Duodenal mucosa (tissue), 2 donors: Measurements from ENCODE around the gene NAP1L1.

Source experiments
- H3K27ac ChIP-seq: one replicate; pipeline ENCODE4 v1.7.0; 2013; ENCODE audit warnings: low read depth, low read length
- H3K27me3 ChIP-seq, 2 donors: one replicate each; pipeline ENCODE4 v1.7.0; 2013; ENCODE audit warnings: low read length in 2 of 2, control low read depth in 1 of 2; ENCODE audit not compliant: insufficient read depth in 2 of 2, control insufficient read depth in 1 of 2
- H3K36me3 ChIP-seq, 2 donors: one replicate each; pipeline ENCODE4 v1.7.0; 2013; ENCODE audit warnings: low read length in 2 of 2, control low read depth in 1 of 2; ENCODE audit not compliant: insufficient read depth in 2 of 2, control insufficient read depth in 1 of 2
- H3K4me1 ChIP-seq, 2 donors: one replicate each; pipeline ENCODE4 v1.7.0; 2013; ENCODE audit warnings: low read length in 2 of 2, control low read depth in 1 of 2; ENCODE audit not compliant: insufficient read depth in 2 of 2, control insufficient read depth in 1 of 2
- H3K4me3 ChIP-seq, 2 donors: one replicate each; pipeline ENCODE4 v1.7.0; 2013; ENCODE audit warnings: low read length in 2 of 2, low read depth in 1 of 2
- H3K9ac ChIP-seq, 2 donors: one replicate each; pipeline ENCODE4 v1.7.0; 2013; ENCODE audit warnings: low read length in 2 of 2, low read depth in 1 of 2
- H3K9me3 ChIP-seq, 2 donors: one replicate each; pipeline ENCODE4 v1.7.0; 2013; ENCODE audit warnings: low read length in 2 of 2, control low read depth in 1 of 2; ENCODE audit not compliant: control insufficient read depth in 1 of 2

NAP1L1 gene

DNA sequence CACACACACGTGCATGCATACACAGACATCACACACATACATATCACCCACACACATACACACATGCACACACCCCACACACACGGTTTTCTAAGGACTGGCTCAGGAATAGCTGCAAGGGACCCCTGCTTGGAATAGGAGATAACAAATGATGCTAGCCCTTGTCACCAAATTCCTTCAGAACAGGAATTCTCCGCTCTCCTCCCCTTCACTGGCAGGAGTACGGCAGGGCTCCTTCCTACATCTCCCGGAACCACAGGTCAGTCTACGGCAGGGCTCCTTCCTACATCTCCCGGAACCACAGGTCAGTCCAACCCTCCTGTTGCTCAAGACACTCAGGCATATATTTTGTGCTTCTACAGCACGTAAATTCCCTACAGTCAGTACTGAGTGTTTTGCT lies 76.8 kb downstream of the NAP1L1 start:
- no peak overlapping the region for H3K4me3 ChIP-seq
- peaks cover 0 to 6% of the 10 kb centered on the region in 2 donors for H3K9me3 ChIP-seq
- H3K9ac ChIP-seq: no peak overlapping the region
- H3K4me1 ChIP-seq: peaks cover 15% of the 10 kb centered on the region in 2 donors
- H3K27ac ChIP-seq: no peak overlapping the region
- no peaks in the 10 kb centered on the region for H3K36me3 ChIP-seq
- no peaks in the 10 kb centered on the region for H3K27me3 ChIP-seq

DNA sequence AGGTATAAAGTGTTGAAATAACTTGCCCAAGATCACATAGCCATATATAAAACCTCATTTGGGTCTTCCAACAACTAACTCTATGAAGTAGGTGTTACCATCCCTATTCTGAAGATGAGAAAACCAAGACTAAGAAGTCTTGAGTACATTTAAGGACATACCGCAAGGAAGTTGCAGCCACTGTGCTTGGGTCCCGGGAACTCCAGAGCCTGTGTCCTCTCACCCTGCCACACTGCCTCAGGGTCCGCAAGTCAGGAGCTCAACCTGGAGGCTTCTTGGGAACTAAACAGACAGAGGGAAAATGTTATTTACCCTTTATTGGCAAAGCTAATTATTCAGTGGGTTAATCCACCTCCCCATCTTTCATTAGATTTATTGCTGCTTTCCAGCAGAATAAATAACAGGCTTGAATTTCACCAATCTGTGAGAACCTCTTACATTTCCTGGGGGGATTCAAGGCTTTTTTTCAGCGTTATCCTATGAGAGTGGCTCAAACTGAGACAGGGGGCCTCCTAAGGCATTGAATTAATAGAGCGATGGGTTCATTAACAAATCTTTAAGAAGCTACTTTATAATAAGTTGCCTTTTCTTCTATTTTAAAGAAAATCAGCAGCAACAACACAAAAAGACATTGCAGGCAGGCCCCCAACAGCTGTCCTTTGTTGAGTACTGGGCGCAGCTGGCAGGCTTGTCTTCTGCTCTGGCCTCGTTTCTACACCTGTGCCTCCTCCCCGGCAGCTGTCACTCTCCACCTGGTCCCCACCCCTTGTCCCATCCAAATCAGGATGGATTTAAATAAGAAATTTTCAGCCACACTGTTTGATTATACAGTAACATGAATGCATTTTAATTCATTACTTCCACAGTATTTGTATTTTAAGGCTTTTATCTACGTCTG lies 78.2 kb downstream of the NAP1L1 start:
- peaks cover 0 to 6% of the 10 kb centered on the region in 2 donors for H3K9me3 ChIP-seq
- H3K4me1 ChIP-seq: peaks cover 15% of the 10 kb centered on the region in 2 donors
- no peak overlapping the region for H3K27ac ChIP-seq
- no peaks in the 10 kb centered on the region for H3K27me3 ChIP-seq
- H3K9ac ChIP-seq: no peak overlapping the region
- no peaks in the 10 kb centered on the region for H3K36me3 ChIP-seq
- H3K4me3 ChIP-seq: no peak overlapping the region

DNA sequence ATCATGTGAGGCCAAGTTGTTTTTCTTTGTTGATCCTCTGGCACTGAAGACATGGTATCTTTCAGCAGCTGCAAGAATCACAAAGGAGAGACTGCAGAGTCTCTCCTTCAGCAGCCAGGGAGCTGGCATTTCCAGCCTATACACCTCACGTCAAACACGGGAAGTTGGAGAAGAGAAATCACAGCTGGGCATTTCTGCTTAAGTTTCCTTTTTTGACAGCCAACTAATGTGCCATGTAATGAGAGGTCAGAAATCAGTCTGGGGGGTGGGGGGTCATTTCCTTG lies 81.2 kb downstream of the NAP1L1 start:
- no peak overlapping the region for H3K4me3 ChIP-seq
- H3K27me3 ChIP-seq: no peaks in the 10 kb centered on the region
- no peak overlapping the region for H3K9ac ChIP-seq
- no peak overlapping the region for H3K27ac ChIP-seq
- H3K9me3 ChIP-seq: peaks cover 0 to 6% of the 10 kb centered on the region in 2 donors
- H3K36me3 ChIP-seq: no peaks in the 10 kb centered on the region
- H3K4me1 ChIP-seq: peaks cover 8 to 9% of the 10 kb centered on the region in 2 donors

DNA sequence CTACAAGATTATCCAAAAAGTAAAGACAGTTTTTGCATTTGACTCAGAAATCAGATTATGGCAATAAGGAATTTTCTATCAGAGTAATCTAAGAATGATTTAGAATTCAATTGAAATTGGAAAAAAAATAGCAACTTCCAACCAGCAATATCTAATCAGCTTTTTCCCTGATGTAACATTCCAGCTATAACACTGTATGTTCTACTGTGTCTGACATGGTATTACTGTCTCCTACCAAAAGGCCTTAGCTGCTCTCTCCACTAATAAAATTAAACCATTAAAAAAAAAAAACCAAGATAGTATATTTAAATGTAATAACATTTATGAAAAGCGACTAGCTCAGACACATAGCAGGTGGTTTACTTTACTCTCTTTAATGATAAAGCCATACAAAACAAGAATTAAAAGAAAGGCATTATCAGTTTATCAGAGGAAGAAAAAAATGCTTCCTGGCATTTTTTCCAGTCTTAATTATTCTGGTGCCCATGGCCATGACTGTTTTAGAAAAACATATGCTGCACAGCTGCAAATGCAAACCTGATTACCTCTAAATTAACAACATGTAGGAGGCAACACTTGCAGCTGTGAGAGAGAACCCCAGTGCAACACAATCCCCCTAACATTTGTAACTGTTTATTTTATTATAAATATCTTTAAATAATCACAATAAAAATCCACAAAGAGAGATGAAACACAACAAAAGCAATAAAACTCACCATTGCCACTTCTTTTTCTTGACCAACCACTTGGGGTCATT lies 81.7 kb downstream of the NAP1L1 start:
- H3K4me3 ChIP-seq: no peak overlapping the region
- H3K9ac ChIP-seq: no peak overlapping the region
- H3K36me3 ChIP-seq: no peaks in the 10 kb centered on the region
- H3K9me3 ChIP-seq: peaks cover 0 to 6% of the 10 kb centered on the region in 2 donors
- peaks cover 4 to 7% of the 10 kb centered on the region in 2 donors for H3K4me1 ChIP-seq
- no peak overlapping the region for H3K27ac ChIP-seq
- no peaks in the 10 kb centered on the region for H3K27me3 ChIP-seq

DNA sequence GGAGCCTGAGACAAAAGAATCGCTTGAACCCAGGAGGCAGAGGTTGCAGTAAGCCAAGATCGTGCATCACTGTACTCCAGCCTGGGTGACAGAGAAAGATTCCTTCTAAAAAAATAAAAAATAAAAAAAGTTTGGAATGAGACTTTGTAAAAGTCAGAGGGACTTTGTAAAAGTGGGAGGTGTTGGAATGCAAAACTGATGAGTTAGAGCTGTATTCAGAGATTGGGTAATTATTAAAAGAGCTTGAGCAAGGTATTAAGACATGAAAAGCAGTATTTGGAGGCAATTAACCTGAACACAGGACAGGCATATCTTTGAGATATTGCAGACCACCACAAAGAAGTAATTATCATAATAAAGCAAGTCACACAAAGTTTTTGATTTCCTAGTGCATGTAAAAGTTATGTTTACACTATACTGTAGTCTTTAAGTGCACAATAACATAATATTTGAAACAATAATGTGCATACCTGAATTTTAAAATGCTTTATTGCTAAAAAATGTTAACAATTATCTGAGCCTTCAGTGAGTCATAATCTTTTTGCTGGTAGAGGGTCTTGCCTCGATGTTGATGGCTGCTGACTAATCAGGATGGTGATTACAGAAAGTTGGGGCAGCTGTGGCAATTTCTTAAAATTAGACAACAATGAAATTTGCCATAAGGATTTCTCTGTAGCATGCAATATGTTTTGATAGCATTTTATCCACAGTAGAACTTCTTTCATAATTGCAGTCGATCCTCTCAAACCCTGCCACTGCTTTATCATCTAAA lies 86.0 kb downstream of the NAP1L1 start:
- Histone ChIP-seq H3K27me3 (no peaks in the 10 kb centered on the region), H3K36me3 (no peaks in the 10 kb centered on the region), H3K9ac (no peak overlapping the region), H3K4me1 (peaks cover 0 to 8% of the 10 kb centered on the region in 2 donors), H3K4me3 (no peak overlapping the region), H3K27ac (no peak overlapping the region), H3K9me3 (no peaks in the 10 kb centered on the region)

- Histone ChIP-seq H3K27me3 (no peaks in the 10 kb centered on the region), H3K27ac (no peak overlapping the region), H3K9ac (no peak overlapping the region), H3K9me3 (no peaks in the 10 kb centered on the region), H3K36me3 (no peaks in the 10 kb centered on the region), H3K4me1 (peaks cover 0 to 8% of the 10 kb centered on the region in 2 donors), H3K4me3 (no peak overlapping the region)
These were observed 86.8 kb downstream of the NAP1L1 start for GRCh38 chr12:75997658-75998057.

DNA sequence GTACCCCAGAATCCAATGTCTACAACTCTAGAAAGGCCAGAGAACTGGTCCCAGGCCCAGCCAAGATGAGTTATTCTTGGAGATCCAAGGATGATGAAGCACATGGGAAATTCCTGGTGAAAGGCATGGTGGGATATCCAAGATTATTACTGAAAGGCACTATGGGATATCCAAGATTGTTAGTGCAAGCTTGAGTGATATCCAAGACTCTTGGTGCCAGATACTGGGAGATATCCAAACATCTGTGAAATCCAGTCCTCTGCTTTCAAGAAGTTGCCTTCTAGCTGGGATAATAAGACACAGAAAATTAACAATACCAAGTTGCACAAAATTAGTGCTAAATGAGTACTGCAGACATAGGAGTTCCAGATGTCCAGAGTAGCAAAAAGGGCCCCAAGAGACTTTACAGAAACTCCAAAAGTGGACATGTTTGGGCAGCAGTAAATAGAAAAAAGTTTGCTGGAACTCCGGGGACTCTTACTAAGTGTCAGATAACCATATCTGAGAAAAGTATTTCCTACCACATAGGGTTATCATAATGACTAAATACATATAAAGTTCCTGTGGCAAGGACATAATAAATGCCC lies 87.5 kb downstream of the NAP1L1 start:
- Histone ChIP-seq H3K9me3 (no peaks in the 10 kb centered on the region), H3K4me1 (peaks cover 0 to 8% of the 10 kb centered on the region in 2 donors), H3K4me3 (no peak overlapping the region), H3K27ac (no peak overlapping the region), H3K27me3 (no peaks in the 10 kb centered on the region), H3K36me3 (no peaks in the 10 kb centered on the region), H3K9ac (no peak overlapping the region)

DNA sequence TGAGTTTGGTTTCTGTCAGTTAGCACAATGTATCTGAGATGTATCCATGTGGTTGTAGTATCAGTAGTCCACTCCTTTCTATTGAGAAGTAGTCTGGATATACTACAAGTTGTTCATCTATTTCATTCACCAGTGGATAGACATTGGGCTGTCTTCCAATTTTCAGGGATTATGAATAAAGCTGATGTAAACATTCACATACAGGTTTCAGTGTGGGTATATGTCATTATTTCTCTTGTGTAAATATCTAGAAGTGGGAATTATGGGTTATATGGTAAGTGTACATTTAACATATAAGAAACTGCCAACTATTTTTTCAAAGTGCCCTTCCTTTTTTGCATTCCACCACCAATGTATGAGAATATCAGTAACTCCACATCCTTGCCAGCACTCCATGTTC lies 88.8 kb downstream of the NAP1L1 start:
- Histone ChIP-seq H3K27ac (no peak overlapping the region), H3K9ac (no peak overlapping the region), H3K36me3 (no peaks in the 10 kb centered on the region), H3K4me1 (peaks cover 0 to 8% of the 10 kb centered on the region in 2 donors), H3K9me3 (no peaks in the 10 kb centered on the region), H3K4me3 (no peak overlapping the region), H3K27me3 (no peaks in the 10 kb centered on the region)

DNA sequence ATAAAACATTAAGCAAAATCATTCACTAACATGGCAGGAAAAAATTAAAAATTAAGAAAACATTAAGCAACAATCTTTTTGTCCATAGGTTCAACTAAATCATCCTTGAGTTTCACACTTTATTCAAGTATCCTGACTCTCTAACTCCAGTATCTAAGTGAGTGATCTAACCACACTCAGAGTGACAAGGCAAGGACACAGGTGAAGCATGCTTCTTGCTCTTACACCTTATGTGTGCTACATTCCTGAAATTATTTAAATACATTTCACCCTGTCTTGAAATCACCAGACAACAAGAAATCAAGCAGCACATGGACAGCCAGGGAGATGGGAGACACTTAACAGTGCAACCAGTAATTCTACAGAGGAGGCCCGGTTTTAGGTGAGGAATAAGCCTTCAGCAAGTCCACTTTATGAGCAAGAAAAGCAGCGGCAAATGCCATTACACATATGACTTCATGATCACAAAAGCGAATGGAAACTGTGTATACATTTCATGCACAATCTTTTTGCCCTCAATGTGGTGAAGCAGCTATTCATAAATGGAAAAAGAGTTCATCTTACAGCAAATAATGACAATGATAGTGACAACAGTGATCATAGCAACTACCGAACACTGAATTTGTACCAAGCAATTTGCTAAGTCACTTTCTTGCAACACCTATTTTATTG lies 90.3 kb downstream of the NAP1L1 start:
- no peak overlapping the region for H3K9ac ChIP-seq
- no peaks in the 10 kb centered on the region for H3K27me3 ChIP-seq
- peaks cover 0 to 8% of the 10 kb centered on the region in 2 donors for H3K4me1 ChIP-seq
- no peaks in the 10 kb centered on the region for H3K9me3 ChIP-seq
- no peak overlapping the region for H3K4me3 ChIP-seq
- no peak overlapping the region for H3K27ac ChIP-seq
- H3K36me3 ChIP-seq: no peaks in the 10 kb centered on the region
